Esophagus squamous epithelium (tissue), 4 donors: ENCODE results near the gene ATG9B.

ENCODE experiments used
- POLR2A ChIP-seq, 4 donors: fragments of 450-650 bp; IDR thresholded peaks; one replicate each; pipeline ENCODE4 v1.6.1; 2017; ENCODE audit warnings: antibody characterized with exemption in 4 of 4, mild to moderate bottlenecking in 4 of 4, moderate library complexity in 3 of 4
- TF ChIP-seq, protein P1 (sequence below), 6 experiments: fragments of 450-650 bp in 4 of 6; fragments of 200-600 bp in 2 of 6; sonication (generic) in 2 of 6; IDR thresholded peaks; one replicate each; pipeline ENCODE4 v1.5.1; 2016 to 2019; ENCODE audit warnings: antibody characterized with exemption in 6 of 6, mild to moderate bottlenecking in 4 of 6, moderate library complexity in 4 of 6

DNA sequence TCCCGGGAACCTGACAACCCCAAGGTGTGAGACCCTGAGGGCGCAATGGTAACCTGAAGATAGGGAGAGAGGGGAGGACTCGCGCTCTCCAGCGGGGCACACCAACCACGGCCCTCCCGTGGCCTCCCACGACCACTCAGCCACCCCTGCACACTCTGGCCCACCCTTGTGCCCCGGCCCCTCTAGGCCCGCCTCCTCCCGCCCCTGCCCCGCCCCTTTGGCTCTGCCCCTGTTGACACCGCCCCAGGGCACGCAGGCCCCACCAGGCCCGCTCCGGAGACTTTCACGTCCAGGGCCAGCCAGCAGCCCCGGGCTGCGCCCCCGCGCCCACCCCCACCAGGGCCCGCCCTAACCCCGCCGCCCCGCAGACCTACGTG, 10.9 kb downstream of the ATG9B start:
- TF ChIP-seq, protein P1, sequence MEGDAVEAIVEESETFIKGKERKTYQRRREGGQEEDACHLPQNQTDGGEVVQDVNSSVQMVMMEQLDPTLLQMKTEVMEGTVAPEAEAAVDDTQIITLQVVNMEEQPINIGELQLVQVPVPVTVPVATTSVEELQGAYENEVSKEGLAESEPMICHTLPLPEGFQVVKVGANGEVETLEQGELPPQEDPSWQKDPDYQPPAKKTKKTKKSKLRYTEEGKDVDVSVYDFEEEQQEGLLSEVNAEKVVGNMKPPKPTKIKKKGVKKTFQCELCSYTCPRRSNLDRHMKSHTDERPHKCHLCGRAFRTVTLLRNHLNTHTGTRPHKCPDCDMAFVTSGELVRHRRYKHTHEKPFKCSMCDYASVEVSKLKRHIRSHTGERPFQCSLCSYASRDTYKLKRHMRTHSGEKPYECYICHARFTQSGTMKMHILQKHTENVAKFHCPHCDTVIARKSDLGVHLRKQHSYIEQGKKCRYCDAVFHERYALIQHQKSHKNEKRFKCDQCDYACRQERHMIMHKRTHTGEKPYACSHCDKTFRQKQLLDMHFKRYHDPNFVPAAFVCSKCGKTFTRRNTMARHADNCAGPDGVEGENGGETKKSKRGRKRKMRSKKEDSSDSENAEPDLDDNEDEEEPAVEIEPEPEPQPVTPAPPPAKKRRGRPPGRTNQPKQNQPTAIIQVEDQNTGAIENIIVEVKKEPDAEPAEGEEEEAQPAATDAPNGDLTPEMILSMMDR (IDR thresholded peaks at IDR 0.05): no peak
- no peak for TF ChIP-seq POLR2A (IDR thresholded peaks at IDR 0.05)
